D721Med (cell line): ENCODE data around the gene IL10RA.
"Not testable (repeated sequence)": the region's sequence is repeated elsewhere in the genome, so short reads cannot be mapped to it uniquely, and the experiment has no call there.

Source experiments
- DNase-seq: peaks from one replicate; pipeline ENCODE4 v3.0.0; 2011; ENCODE audit warnings: low spot score; ENCODE audit not compliant: insufficient read length
- FAIRE-seq: peaks from 2 replicates; lab custom pipeline; 2011; peaks lifted over from hg19 to GRCh38; lab: Jason Lieb, UNC
- CTCF ChIP-seq: IDR thresholded peaks from 2 replicates; pipeline ENCODE4 v1.5.1; 2012; ENCODE audit warnings: mild to moderate bottlenecking, control low read depth; ENCODE audit not compliant: insufficient read depth; ENCODE audit errors: missing control alignments

The IL10RA gene

GRCh38 chr11:117973503-117973860, 12.7 kb upstream of the IL10RA start:
- no peak for TF ChIP-seq CTCF
- DNase-seq, result no peak
- no peak for FAIRE-seq

GRCh38 chr11:117976445-117976844, 9.7 kb upstream of the IL10RA start:
- DNase-seq, result no peak
- no peak for FAIRE-seq
- TF ChIP-seq CTCF, result no peak

GRCh38 chr11:117977029-117977428, 9.2 kb upstream of the IL10RA start:
- FAIRE-seq (no peak), DNase-seq (no peak)
- no peak for TF ChIP-seq CTCF

GRCh38 chr11:117977612-117978264, 8.5 kb upstream of the IL10RA start:
- not testable (repeated sequence) for FAIRE-seq, DNase-seq

GRCh38 chr11:117978291-117978910, 7.8 kb upstream of the IL10RA start:
- not testable (repeated sequence) for DNase-seq, FAIRE-seq

- DNase-seq (no peak), FAIRE-seq (no peak)
- no peak for TF ChIP-seq CTCF
Measured at GRCh38 chr11:117978991-117979390, 7.2 kb upstream of the IL10RA start.

GRCh38 chr11:117979481-117980211, 6.5 kb upstream of the IL10RA start:
- no peak for TF ChIP-seq CTCF
- DNase-seq (no peak), FAIRE-seq (no peak)

- no peak for TF ChIP-seq CTCF
- DNase-seq (no peak), FAIRE-seq (no peak)
Measured at GRCh38 chr11:117980280-117980679, 5.9 kb upstream of the IL10RA start.
